Ascending aorta (tissue), 2 donors: ENCODE data around the gene KSR1. TPM values are rescaled to one million over a fixed set of nuclear protein-coding genes. Genes with fewer than 3 reads are reported as not detected.

Experiments used
- DNase-seq, 2 donors: peaks; one replicate each; pipeline ENCODE4 v3.0.0-alpha.2; 2019; ENCODE audit warnings: low spot score in 2 of 2
- H3K27ac ChIP-seq, 2 donors: fragments of 200-600 bp; sonication (generic); one replicate each; pipeline ENCODE4 v1.5.1; 2016 to 2017; ENCODE audit warnings: mild to moderate bottlenecking in 1 of 2
- H3K27me3 ChIP-seq: fragments of 200-600 bp; sonication (generic); one replicate; pipeline ENCODE4 v1.5.1; 2017
- H3K36me3 ChIP-seq, 2 donors: fragments of 200-600 bp; sonication (generic); one replicate each; pipeline ENCODE4 v1.5.1; 2016
- H3K4me1 ChIP-seq, 2 donors: fragments of 200-600 bp; sonication (generic); one replicate each; pipeline ENCODE4 v1.5.1; 2016 to 2017; ENCODE audit warnings: mild to moderate bottlenecking in 1 of 2
- H3K4me3 ChIP-seq, 2 donors: fragments of 200-600 bp; sonication (generic); one replicate each; pipeline ENCODE4 v1.5.1; 2016 to 2017; ENCODE audit warnings: mild to moderate bottlenecking in 1 of 2
- H3K9me3 ChIP-seq, 2 donors: fragments of 200-600 bp; sonication (generic); one replicate each; pipeline ENCODE4 v1.5.1; 2016
- CTCF ChIP-seq, 3 experiments: fragments of 200-600 bp in 2 of 3; fragments of 450-650 bp in 1 of 3; sonication (generic) in 2 of 3; IDR thresholded peaks; one replicate each; pipeline ENCODE4 v1.5.1; 2016 to 2019; ENCODE audit warnings: antibody characterized with exemption in 3 of 3, mild to moderate bottlenecking in 1 of 3, moderate library complexity in 1 of 3
- intact Hi-C: fragments of 100-400 bp; cut with DNase I; formaldehyde crosslinking; loops from one replicate; pipeline ENCODE4 v1.15.1; 2023
- total RNA-seq: library from RNA; depleted of rRNA; stranded (reverse); fragments of >200 nt; gene quantifications from one replicate; pipeline ENCODE4 v1.1.0, GENCODE V29; 2016

The KSR1 gene
- total RNA-seq, 1 donor from 2014 or later: 42.6 TPM

- DNase-seq: no peak
- intact Hi-C loops: loop anchor here (5.0 kb wide), 1 partner anchor 36 kb away; no protein-coding TSS in a partner anchor
Measured at GRCh38 chr17:27598337-27599050, 142.2 kb downstream of the KSR1 start.

GRCh38 chr17:27600471-27600870 lies 144.2 kb downstream of the KSR1 start:
- H3K4me3 ChIP-seq: no peak overlapping the region
- H3K27ac ChIP-seq: no peak overlapping the region
- TF ChIP-seq CTCF (IDR thresholded peaks at IDR 0.05): no peak
- peaks cover 0 to 2% of the 10 kb centered on the region in 2 donors for H3K4me1 ChIP-seq
- H3K36me3 ChIP-seq: peaks cover 11 to 28% of the 10 kb centered on the region in 2 donors
- no peaks in the 10 kb centered on the region for H3K27me3 ChIP-seq
- no peaks in the 10 kb centered on the region for H3K9me3 ChIP-seq
- intact Hi-C loops: loop anchor here (2.0 to 10.0 kb wide), 5 partner anchors 144 to 364 kb away; partner anchors contain the start of genes KSR1 and LYRM9
- no peak for DNase-seq

More at GRCh38 chr17:27598337-27599050, 142.2 kb downstream of the KSR1 start:
- Histone ChIP-seq H3K27me3 (no peaks in the 10 kb centered on the region), H3K27ac (no peak overlapping the region), H3K4me1 (peaks cover 0 to 2% of the 10 kb centered on the region in 2 donors), H3K36me3 (peaks cover 0 to 8% of the 10 kb centered on the region in 2 donors), H3K9me3 (no peaks in the 10 kb centered on the region), H3K4me3 (no peak overlapping the region)
- TF ChIP-seq CTCF (IDR thresholded peaks at IDR 0.05): no peak

GRCh38 chr17:27601069-27601974 lies 145.1 kb downstream of the KSR1 start:
- Histone ChIP-seq H3K36me3 (peaks cover 19 to 36% of the 10 kb centered on the region in 2 donors), H3K9me3 (no peaks in the 10 kb centered on the region), H3K4me3 (no peak overlapping the region), H3K27me3 (no peaks in the 10 kb centered on the region), H3K4me1 (peaks cover 0 to 2% of the 10 kb centered on the region in 2 donors), H3K27ac (no peak overlapping the region)
- peak in 1 of 2 donors; percentile 88 for DNase-seq
- intact Hi-C loops: loop anchor here (1.0 to 10.0 kb wide), 7 partner anchors 107 to 365 kb away; partner anchors contain the start of genes KSR1 and LYRM9
- peak; percentile 82 to 91 (median 85) for TF ChIP-seq CTCF (IDR thresholded peaks at IDR 0.05)

- Histone ChIP-seq H3K9me3 (no peaks in the 10 kb centered on the region), H3K27ac (no peak overlapping the region), H3K27me3 (no peaks in the 10 kb centered on the region), H3K36me3 (peaks cover 23 to 42% of the 10 kb centered on the region in 2 donors), H3K4me1 (peaks cover 0 to 2% of the 10 kb centered on the region in 2 donors), H3K4me3 (no peak overlapping the region)
- no peak for TF ChIP-seq CTCF (IDR thresholded peaks at IDR 0.05)
- intact Hi-C loops: loop anchor here (1.0 to 10.0 kb wide), 7 partner anchors 108 to 365 kb away; partner anchors contain the start of genes KSR1 and LYRM9
- no peak for DNase-seq
Measured at GRCh38 chr17:27601975-27602302, 145.7 kb downstream of the KSR1 start.

GRCh38 chr17:27602721-27603420 lies 146.6 kb downstream of the KSR1 start:
- no peaks in the 10 kb centered on the region for H3K27me3 ChIP-seq
- H3K36me3 ChIP-seq: peaks cover 31 to 43% of the 10 kb centered on the region in 2 donors
- no peak overlapping the region for H3K4me3 ChIP-seq
- intact Hi-C loops: loop anchor here (1.0 to 10.0 kb wide), 3 partner anchors 48 to 292 kb away; partner anchors contain the start of gene LYRM9
- H3K27ac ChIP-seq: no peak overlapping the region
- peaks cover 0 to 2% of the 10 kb centered on the region in 2 donors for H3K4me1 ChIP-seq
- TF ChIP-seq CTCF (IDR thresholded peaks at IDR 0.05): peak; percentile 80 to 94 (median 90)
- DNase-seq: peak in 1 of 2 donors; percentile 82
- H3K9me3 ChIP-seq: no peaks in the 10 kb centered on the region
